HEK293 (cell line): ENCODE measurements around the gene PNMA1.

Experiments used
- CTCF ChIA-PET: fragments of 350-600 bp; formaldehyde crosslinking; extraction: SDS; loops from one replicate; lab custom pipeline; 2021; ENCODE audit warnings: antibody characterized with exemption; lab: Yijun Ruan, JAX
- POLR2A ChIA-PET: fragments of 300-600 bp; formaldehyde crosslinking; extraction: SDS; loops from one replicate; lab custom pipeline; 2020; ENCODE audit warnings: antibody characterized with exemption, inconsistent platforms; lab: Yijun Ruan, JAX
- H3K27ac ChIP-seq: fragments of 200-500 bp; sonication (Bioruptor generic); 2 replicates; pipeline ENCODE4 v1.5.1; 2014; ENCODE audit warnings: low read depth, low read length, control low read depth, inconsistent platforms; ENCODE audit errors: extremely low read depth
- H3K36me3 ChIP-seq, 2 experiments: fragments of 200-500 bp in 1 of 2; sonication (Bioruptor generic) in 1 of 2; 1 replicate in 1 of 2; 2 replicates in 1 of 2; pipeline ENCODE4 v1.5.1; 2014 to 2017; ENCODE audit warnings: inconsistent platforms in 2 of 2, low read length in 2 of 2; ENCODE audit not compliant: control insufficient read depth in 2 of 2, insufficient read depth in 1 of 2
- H3K4me1 ChIP-seq: fragments of 200-500 bp; sonication (Bioruptor generic); 2 replicates; pipeline ENCODE4 v1.5.1; 2014; ENCODE audit warnings: mild to moderate bottlenecking, low read length, inconsistent platforms; ENCODE audit not compliant: control insufficient read depth, insufficient read depth
- H3K4me3 ChIP-seq: 2 replicates; pipeline ENCODE4 v1.5.1; 2011; ENCODE audit warnings: low read depth, mild to moderate bottlenecking, control low read depth, low read length, moderate library complexity
- H3K9me3 ChIP-seq: fragments of 200-500 bp; sonication (Bioruptor generic); 2 replicates; pipeline ENCODE4 v1.5.1; 2014; ENCODE audit warnings: low read depth, low read length, inconsistent platforms; ENCODE audit not compliant: control insufficient read depth, insufficient read depth
- AEBP2 ChIP-seq: fragments of 450-650 bp; formaldehyde crosslinking; IDR thresholded peaks from 2 replicates; pipeline ENCODE4 v1.5.1; 2016; ENCODE audit warnings: missing biosample characterization, missing genetic modification characterization, borderline replicate concordance
- CTCF ChIP-seq: fragments of 450-650 bp; formaldehyde crosslinking; IDR thresholded peaks from 2 replicates; pipeline ENCODE4 v1.5.1; 2016; ENCODE audit warnings: missing biosample characterization, missing genetic modification characterization
- HOXC10 ChIP-seq: sonication (generic); formaldehyde crosslinking; IDR thresholded peaks from 2 replicates; pipeline ENCODE4 v1.8.1; 2023; ENCODE audit warnings: mild to moderate bottlenecking, missing genetic modification reagents
- OSR2 ChIP-seq: fragments of 450-650 bp; formaldehyde crosslinking; IDR thresholded peaks from 2 replicates; pipeline ENCODE4 v1.5.1; 2016; ENCODE audit warnings: missing biosample characterization, missing genetic modification characterization
- OVOL3 ChIP-seq: fragments of 450-650 bp; formaldehyde crosslinking; IDR thresholded peaks from 2 replicates; pipeline ENCODE4 v1.5.1; 2016; ENCODE audit warnings: missing biosample characterization, missing genetic modification characterization
- RBAK ChIP-seq: fragments of 450-650 bp; formaldehyde crosslinking; IDR thresholded peaks from 2 replicates; pipeline ENCODE4 v1.5.1; 2016; ENCODE audit warnings: missing biosample characterization, missing genetic modification characterization
- TRIM28 ChIP-seq: IDR thresholded peaks from 2 replicates; pipeline ENCODE4 v1.6.1; 2011; ENCODE audit warnings: low read length, control low read depth, borderline replicate concordance
- ZBTB44 ChIP-seq: fragments of 450-650 bp; IDR thresholded peaks from 2 replicates; pipeline ENCODE4 v1.5.1; 2018; ENCODE audit warnings: missing biosample characterization, mild to moderate bottlenecking, missing genetic modification characterization
- ZBTB49 ChIP-seq: fragments of 450-650 bp; formaldehyde crosslinking; IDR thresholded peaks from 2 replicates; pipeline ENCODE4 v1.5.1; 2016; ENCODE audit warnings: missing biosample characterization, missing genetic modification characterization, low read depth
- ZNF146 ChIP-seq: fragments of 450-650 bp; formaldehyde crosslinking; IDR thresholded peaks from 2 replicates; pipeline ENCODE4 v1.5.1; 2016; ENCODE audit warnings: missing biosample characterization, missing genetic modification characterization
- ZNF157 ChIP-seq: fragments of 450-650 bp; formaldehyde crosslinking; IDR thresholded peaks from 2 replicates; pipeline ENCODE4 v1.5.1; 2016; ENCODE audit warnings: missing biosample characterization, missing genetic modification characterization
- ZNF202 ChIP-seq: fragments of 450-650 bp; formaldehyde crosslinking; IDR thresholded peaks from 2 replicates; pipeline ENCODE4 v1.5.1; 2016; ENCODE audit warnings: missing biosample characterization, missing genetic modification characterization, borderline replicate concordance
- ZNF23 ChIP-seq: fragments of 450-650 bp; formaldehyde crosslinking; IDR thresholded peaks from 2 replicates; pipeline ENCODE4 v1.5.1; 2016; ENCODE audit warnings: missing biosample characterization, missing genetic modification characterization, borderline replicate concordance
- ZNF292 ChIP-seq: fragments of 450-650 bp; formaldehyde crosslinking; IDR thresholded peaks from 2 replicates; pipeline ENCODE4 v1.5.1; 2016; ENCODE audit warnings: low read depth, missing biosample characterization, missing genetic modification characterization, borderline replicate concordance
- ZNF311 ChIP-seq: fragments of 450-650 bp; formaldehyde crosslinking; IDR thresholded peaks from 2 replicates; pipeline ENCODE4 v1.5.1; 2017; ENCODE audit warnings: missing biosample characterization, missing genetic modification characterization, borderline replicate concordance
- ZNF341 ChIP-seq: fragments of 450-650 bp; formaldehyde crosslinking; IDR thresholded peaks from 2 replicates; pipeline ENCODE4; 2016; ENCODE audit warnings: low read depth, missing biosample characterization, missing genetic modification characterization
- ZNF416 ChIP-seq: fragments of 450-650 bp; formaldehyde crosslinking; IDR thresholded peaks from 2 replicates; pipeline ENCODE4 v1.5.1; 2016; ENCODE audit warnings: missing biosample characterization, missing genetic modification characterization
- ZNF48 ChIP-seq: fragments of 450-650 bp; formaldehyde crosslinking; IDR thresholded peaks from 2 replicates; pipeline ENCODE4 v1.5.1; 2016; ENCODE audit warnings: missing biosample characterization, missing genetic modification characterization
- ZNF518A ChIP-seq: fragments of 450-650 bp; formaldehyde crosslinking; conservative IDR thresholded peaks from 2 replicates; pipeline ENCODE4 v1.5.1; 2016; ENCODE audit warnings: low read depth, missing biosample characterization, missing genetic modification characterization
- ZNF544 ChIP-seq: fragments of 450-650 bp; formaldehyde crosslinking; IDR thresholded peaks from 2 replicates; pipeline ENCODE4 v1.5.0; 2017; ENCODE audit warnings: missing biosample characterization, missing genetic modification characterization
- ZNF660 ChIP-seq: fragments of 450-650 bp; IDR thresholded peaks from 2 replicates; pipeline ENCODE4 v1.5.1; 2018; ENCODE audit warnings: missing biosample characterization, mild to moderate bottlenecking, missing genetic modification characterization
- ZNF664 ChIP-seq: fragments of 450-650 bp; formaldehyde crosslinking; IDR thresholded peaks from 2 replicates; pipeline ENCODE4 v1.5.1; 2016; ENCODE audit warnings: missing biosample characterization, missing genetic modification characterization
- ZNF777 ChIP-seq: fragments of 450-650 bp; formaldehyde crosslinking; IDR thresholded peaks from 2 replicates; pipeline ENCODE4 v1.5.1; 2017; ENCODE audit warnings: missing biosample characterization, missing genetic modification characterization, borderline replicate concordance
- ZNF837 ChIP-seq: fragments of 450-650 bp; formaldehyde crosslinking; IDR thresholded peaks from 2 replicates; pipeline ENCODE4 v1.5.1; 2016; ENCODE audit warnings: missing biosample characterization, missing genetic modification characterization

PNMA1 gene

GRCh38 chr14:73722581-73722980 is 8.4 kb upstream of the PNMA1 start:
- TF ChIP-seq ZNF837 (tag by site-specific recombination): no peak
- TF ChIP-seq ZNF146 (tag by site-specific recombination): no peak
- no peak for TF ChIP-seq ZBTB49 (tag by site-specific recombination)
- TF ChIP-seq ZNF23 (tag by site-specific recombination): no peak
- TF ChIP-seq ZNF660 (tag by site-specific recombination): no peak
- TF ChIP-seq ZNF341: no peak
- TF ChIP-seq RBAK: no peak
- no peak for TF ChIP-seq TRIM28
- TF ChIP-seq OSR2 (tag by site-specific recombination): no peak
- TF ChIP-seq ZNF157: no peak
- TF ChIP-seq ZNF518A (tag by site-specific recombination): no peak
- no peak for TF ChIP-seq ZNF777 (tag by site-specific recombination)
- TF ChIP-seq ZNF202 (tag by site-specific recombination): no peak
- TF ChIP-seq AEBP2: no peak
- Histone ChIP-seq H3K36me3 (peaks cover 30 to 99% of the 10 kb centered on the region in 2 experiments), H3K9me3 (no peaks in the 10 kb centered on the region), H3K27ac (no peak overlapping the region), H3K4me1 (peaks cover 3% of the 10 kb centered on the region; the same call in 1 of the 2 replicates), H3K4me3 (no peak overlapping the region)
- ChIA-PET CTCF (no interaction called here), POLR2A (interaction anchor here (1.4 kb wide), 1 partner anchor 10 kb away, joined by 6 read pairs; no protein-coding TSS in a partner anchor)

- ChIA-PET CTCF (interaction anchor here (0.6 to 1.0 kb wide), 2 partner anchors 10 to 550 kb away, joined by 3 read pairs; no protein-coding TSS in a partner anchor), POLR2A (no interaction called here)
- no peaks in the 10 kb centered on the region for H3K9me3 ChIP-seq
- H3K4me3 ChIP-seq: no peak overlapping the region
- H3K36me3 ChIP-seq: peaks cover 30 to 95% of the 10 kb centered on the region in 2 experiments
- peaks cover 10% of the 10 kb centered on the region for H3K4me1 ChIP-seq
- H3K27ac ChIP-seq: no peak overlapping the region
- TF ChIP-seq CTCF (tag by site-specific recombination): no peak
- TF ChIP-seq OVOL3 (tag by site-specific recombination): no peak
- no peak for TF ChIP-seq ZBTB44
- TF ChIP-seq ZNF292 (tag by site-specific recombination): no peak
- TF ChIP-seq ZNF544 (tag by site-specific recombination): no peak
- no peak for TF ChIP-seq ZNF416 (tag by site-specific recombination)
- no peak for TF ChIP-seq ZNF48
- TF ChIP-seq HOXC10 (CRISPR knock-in tag): no peak
- no peak for TF ChIP-seq ZNF311 (tag by site-specific recombination)
- no peak for TF ChIP-seq ZNF664
These were observed 7.1 kb upstream of the PNMA1 start for GRCh38 chr14:73721101-73721821.
